GM11168 (cell line): ENCODE measurements around the gene ZDHHC14.
"Not testable (repeated sequence)": the region's sequence is repeated elsewhere in the genome, so short reads cannot be mapped to it uniquely, and the experiment has no call there.

Experiments used
- in situ Hi-C: fragments of 300-500 bp; cut with MboI; formaldehyde crosslinking; loops from one replicate; pipeline ENCODE4 v1.12.0; 2022; ENCODE audit warnings: low sequenced_read_pairs; ENCODE audit not compliant: unreplicated experiment

The ZDHHC14 gene

GRCh38 chr6:157402996-157403685 lies 22.2 kb downstream of the ZDHHC14 start:
- in situ Hi-C loops: no loop called here

GRCh38 chr6:157403686-157404051 lies 22.7 kb downstream of the ZDHHC14 start:
- in situ Hi-C loops: no loop called here

GRCh38 chr6:157405986-157406385 lies 25.0 kb downstream of the ZDHHC14 start:
- in situ Hi-C loops: no loop called here

GRCh38 chr6:157406661-157407060 lies 25.7 kb downstream of the ZDHHC14 start:
- in situ Hi-C loops: no loop called here

GRCh38 chr6:157407646-157408045 lies 26.7 kb downstream of the ZDHHC14 start:
- in situ Hi-C loops: no loop called here

GRCh38 chr6:157408427-157408826 lies 27.4 kb downstream of the ZDHHC14 start:
- in situ Hi-C loops: not testable (repeated sequence)

GRCh38 chr6:157410045-157410444 lies 29.1 kb downstream of the ZDHHC14 start:
- in situ Hi-C loops: no loop called here

- in situ Hi-C loops: no loop called here
These were observed 30.4 kb downstream of the ZDHHC14 start for GRCh38 chr6:157411368-157411767.

GRCh38 chr6:157412791-157413190 lies 31.8 kb downstream of the ZDHHC14 start:
- in situ Hi-C loops: no loop called here

GRCh38 chr6:157420497-157420896 lies 39.5 kb downstream of the ZDHHC14 start:
- in situ Hi-C loops: no loop called here

GRCh38 chr6:157424491-157425020 lies 43.6 kb downstream of the ZDHHC14 start:
- in situ Hi-C loops: no loop called here

- in situ Hi-C loops: no loop called here
These were observed 47.0 kb downstream of the ZDHHC14 start for GRCh38 chr6:157427969-157428368.

- in situ Hi-C loops: no loop called here
These were observed 47.6 kb downstream of the ZDHHC14 start for GRCh38 chr6:157428427-157429202.

- in situ Hi-C loops: no loop called here
These were observed 48.3 kb downstream of the ZDHHC14 start for GRCh38 chr6:157429248-157429647.

- in situ Hi-C loops: no loop called here
These were observed 49.8 kb downstream of the ZDHHC14 start for GRCh38 chr6:157430834-157431233.

- in situ Hi-C loops: no loop called here
These were observed 51.4 kb downstream of the ZDHHC14 start for GRCh38 chr6:157432231-157432891.

- in situ Hi-C loops: no loop called here
These were observed 51.9 kb downstream of the ZDHHC14 start for GRCh38 chr6:157432892-157433265.

GRCh38 chr6:157433678-157434081 lies 52.7 kb downstream of the ZDHHC14 start:
- in situ Hi-C loops: no loop called here

- in situ Hi-C loops: no loop called here
These were observed 53.5 kb downstream of the ZDHHC14 start for GRCh38 chr6:157434349-157435033.

GRCh38 chr6:157436219-157436943 lies 55.4 kb downstream of the ZDHHC14 start:
- in situ Hi-C loops: no loop called here
